ENCODE results near the gene IFI30. TPM values are rescaled to one million over a fixed set of nuclear protein-coding genes. Genes with fewer than 3 reads are reported as not detected.
"Not testable (repeated sequence)": the region's sequence is repeated elsewhere in the genome, so short reads cannot be mapped to it uniquely, and the experiment has no call there.

The IFI30 gene
- total RNA-seq, 1 donor from 2014 or later: 8.0 TPM

GRCh38 chr19:18203408-18203862, 29.8 kb downstream of the IFI30 start:
- peak; percentile 23 for DNase-seq

GRCh38 chr19:18203863-18204393, 30.3 kb downstream of the IFI30 start, which contains the start of gene RAB3A:
Gene RAB3A (minus strand): TSS chr19:18204042. CDS start chr19:18202740, 1,302 bp downstream.
- DNase-seq: peak; percentile 100

- no peak for DNase-seq
Measured at GRCh38 chr19:18204394-18205199, 31.0 kb downstream of the IFI30 start.

- DNase-seq: peak; percentile 81
Measured at GRCh38 chr19:18205200-18205892, 31.7 kb downstream of the IFI30 start.

- DNase-seq: no peak
Measured at GRCh38 chr19:18206018-18206417, 32.4 kb downstream of the IFI30 start.

GRCh38 chr19:18208098-18208951, 34.7 kb downstream of the IFI30 start:
- DNase-seq: peak; percentile 55

- DNase-seq: not testable (repeated sequence)
Measured at GRCh38 chr19:18209912-18210311, 36.3 kb downstream of the IFI30 start.

GRCh38 chr19:18211683-18212082, 38.1 kb downstream of the IFI30 start:
- DNase-seq: no peak

- no peak for DNase-seq
Measured at GRCh38 chr19:18214779-18215433, 41.3 kb downstream of the IFI30 start.

GRCh38 chr19:18216789-18217188, 43.2 kb downstream of the IFI30 start:
- DNase-seq: no peak

- no peak for DNase-seq
Measured at GRCh38 chr19:18218159-18218558, 44.5 kb downstream of the IFI30 start.

- DNase-seq: no peak
Measured at GRCh38 chr19:18218600-18218999, 45.0 kb downstream of the IFI30 start.

GRCh38 chr19:18219911-18220631, 46.5 kb downstream of the IFI30 start:
- no peak for DNase-seq

GRCh38 chr19:18220632-18221275, 47.1 kb downstream of the IFI30 start:
- no peak for DNase-seq

GRCh38 chr19:18221815-18222725, 48.5 kb downstream of the IFI30 start:
- DNase-seq: no peak

- DNase-seq: peak; percentile 33
Measured at GRCh38 chr19:18223860-18224524, 50.4 kb downstream of the IFI30 start.

GRCh38 chr19:18224525-18225354, 51.1 kb downstream of the IFI30 start:
- DNase-seq: peak; percentile 100

- DNase-seq: no peak
Measured at GRCh38 chr19:18225355-18225701, 51.7 kb downstream of the IFI30 start.
